Endothelial cell of umbilical vein (primary cell): ENCODE results near the gene NDUFS6. TPM values are rescaled to one million over a fixed set of nuclear protein-coding genes. Genes with fewer than 3 reads are reported as not detected.

Experiments used
- BruUV-seq: library from RNA; stranded (reverse); fragments of 400-500 nt; replicated peaks from 2 replicates; lab custom pipeline; 2021; lab: Mats Ljungman, UMichigan
- CTCF ChIA-PET: fragments of 300-600, 350-600 bp; sonication (Branson Sonifier 250); formaldehyde crosslinking; loops from one replicate; lab custom pipeline; 2021; ENCODE audit warnings: antibody characterized with exemption, inconsistent platforms; lab: Charles Lee
- POLR2A ChIA-PET: fragments of 300-600, 350-600 bp; sonication (Branson Sonifier 250); formaldehyde crosslinking; loops from one replicate; lab custom pipeline; 2021; ENCODE audit warnings: antibody characterized with exemption, inconsistent platforms; lab: Charles Lee
- DNase-seq: peaks from one replicate; pipeline ENCODE4 v3.0.0-alpha.2; 2011; ENCODE audit warnings: low read depth, low spot score
- FAIRE-seq: peaks from 2 replicates; lab custom pipeline; 2011; peaks lifted over from hg19 to GRCh38; lab: Jason Lieb, UNC
- H2AFZ ChIP-seq: 2 replicates; pipeline ENCODE4 v1.6.0; 2012; ENCODE audit warnings: low read depth, low read length, control low read depth, inconsistent platforms
- H3K27ac ChIP-seq: 2 replicates; pipeline ENCODE4 v1.5.1; 2011; ENCODE audit warnings: low read depth, mild to moderate bottlenecking, control low read depth, low read length, moderate library complexity; ENCODE audit not compliant: insufficient read depth
- H3K27me3 ChIP-seq, 2 experiments: 2 replicates each; pipeline versions ENCODE4 v1.6.0 to v1.6.1; 2011; ENCODE audit warnings: low read length in 2 of 2, mixed read lengths in 1 of 2; ENCODE audit not compliant: control insufficient read depth in 2 of 2, insufficient read depth in 2 of 2
- H3K36me3 ChIP-seq, 2 experiments: 2 replicates in 1 of 2; 3 replicates in 1 of 2; pipeline ENCODE4 v1.5.1; 2011; ENCODE audit warnings: low read length in 2 of 2, mild to moderate bottlenecking in 1 of 2, moderate library complexity in 1 of 2; ENCODE audit not compliant: control insufficient read depth in 2 of 2, insufficient read depth in 2 of 2; ENCODE audit errors: extremely low read depth in 1 of 2
- H3K4me1 ChIP-seq: 3 replicates; pipeline ENCODE4 v1.5.1; 2011; ENCODE audit warnings: mild to moderate bottlenecking, low read length; ENCODE audit not compliant: control insufficient read depth, insufficient read depth; ENCODE audit errors: extremely low read depth
- H3K4me2 ChIP-seq: 2 replicates; pipeline ENCODE4 v1.6.1; 2011; ENCODE audit warnings: low read length, control low read depth, mixed read lengths; ENCODE audit not compliant: insufficient read depth
- H3K4me3 ChIP-seq, 3 experiments: fragments of 200-600 bp in 1 of 3; sonication (generic), shearing (Covaris generic) in 1 of 3; replicated peaks in 1 of 3; 2 replicates each; pipeline ENCODE4 v1.5.1; 2011 to 2016; ENCODE audit warnings: control low read depth in 3 of 3, low read length in 3 of 3, mild to moderate bottlenecking in 2 of 3, inconsistent platforms in 1 of 3, low read depth in 1 of 3, moderate library complexity in 1 of 3; ENCODE audit not compliant: insufficient read depth in 1 of 3
- H3K79me2 ChIP-seq: 2 replicates; pipeline ENCODE4 v1.6.0; 2012; ENCODE audit warnings: low read length, inconsistent platforms; ENCODE audit not compliant: control insufficient read depth, insufficient read depth
- H3K9ac ChIP-seq: replicated peaks from 2 replicates; pipeline ENCODE3; 2011; ENCODE audit warnings: low read length, control low read depth; ENCODE audit not compliant: insufficient read depth; ENCODE audit errors: extremely low read depth
- H3K9me1 ChIP-seq: replicated peaks from 3 replicates; pipeline ENCODE4 v1.6.0; 2011; ENCODE audit warnings: mild to moderate bottlenecking, low read length; ENCODE audit not compliant: control insufficient read depth, insufficient read depth; ENCODE audit errors: extremely low read depth
- H3K9me3 ChIP-seq: replicated peaks from 2 replicates; pipeline ENCODE4 v1.5.1; 2012; ENCODE audit warnings: low read length, inconsistent platforms; ENCODE audit not compliant: control insufficient read depth, insufficient read depth
- H4K20me1 ChIP-seq: replicated peaks from 2 replicates; pipeline ENCODE3; 2011; ENCODE audit warnings: mild to moderate bottlenecking, low read length; ENCODE audit not compliant: control insufficient read depth, insufficient read depth; ENCODE audit errors: extremely low read depth
- EZH2 ChIP-seq: IDR thresholded peaks from 2 replicates; pipeline ENCODE4 v1.6.1; 2012; ENCODE audit warnings: borderline replicate concordance, low read depth, mild to moderate bottlenecking, moderate library complexity, low read length, inconsistent platforms; ENCODE audit not compliant: severe bottlenecking
- GATA2 ChIP-seq: IDR thresholded peaks from 2 replicates; pipeline ENCODE4 v1.7.0; 2011; ENCODE audit warnings: low read depth, mild to moderate bottlenecking, moderate library complexity, mixed read lengths, low read length; ENCODE audit not compliant: insufficient read length, insufficient read depth
- JUN ChIP-seq: IDR thresholded peaks from 2 replicates; pipeline ENCODE4 v1.6.1; 2011; ENCODE audit warnings: borderline replicate concordance, low read depth; ENCODE audit not compliant: insufficient read length, insufficient read depth
- MYC ChIP-seq: IDR thresholded peaks from one replicate; pipeline ENCODE4 v1.6.1; 2011; ENCODE audit warnings: mild to moderate bottlenecking, low read depth, low read length
- POLR2A ChIP-seq: IDR thresholded peaks from 2 replicates; pipeline ENCODE4 v1.6.1; 2012; ENCODE audit warnings: low read depth, mild to moderate bottlenecking, control low read depth, low read length
- POLR2AphosphoS5 ChIP-seq: IDR thresholded peaks from 2 replicates; pipeline ENCODE4 v1.6.1; 2012; ENCODE audit warnings: low read depth, mild to moderate bottlenecking, control low read depth, low read length, moderate library complexity; ENCODE audit not compliant: insufficient read depth
- dilution Hi-C: fragments of 300-500 bp; cut with MboI; formaldehyde crosslinking; loops from one replicate; pipeline ENCODE4 v1.15.0; 2019; ENCODE audit warnings: low sequenced_read_pairs; ENCODE audit not compliant: extremely low pct_ligation_motif_present
- intact Hi-C: fragments of 100-400 bp; cut with micrococcal nuclease; formaldehyde crosslinking; loops from one replicate; pipeline ENCODE4 v1.10.0; 2022
- polyA plus RNA-seq, 4 experiments: library from polyadenylated mRNA; depleted of rRNA in 3 of 4; stranded (reverse) in 3 of 4; unstranded in 1 of 4; fragments of >200 nt; gene quantifications; 2 replicates each; pipeline versions ENCODE4 v1.2.1 to v1.2.3, GENCODE V29; 2011 to 2012; ENCODE audit warnings: missing spikeins in 1 of 4
- total RNA-seq: library from RNA; stranded (reverse); gene quantifications from 2 replicates; pipeline ENCODE4 v1.2.3, GENCODE V29; 2021
- TF ChIP-seq, protein P1 (sequence below), 2 donors: IDR thresholded peaks; 1 replicate in 1 of 2; 2 replicates in 1 of 2; pipeline ENCODE4 v1.5.1; 2011; ENCODE audit warnings: low read length in 2 of 2, mild to moderate bottlenecking in 2 of 2, moderate library complexity in 2 of 2, control low read depth in 1 of 2, inconsistent platforms in 1 of 2, low read depth in 1 of 2; ENCODE audit not compliant: insufficient read depth in 1 of 2; ENCODE audit errors: extremely low read depth in 1 of 2

Gene NDUFS6
- total and polyA plus RNA-seq, 2 donors (not counting 3 experiments of a cell fraction or from before 2014, with no cell fraction given): 42.5 to 127 TPM

DNA sequence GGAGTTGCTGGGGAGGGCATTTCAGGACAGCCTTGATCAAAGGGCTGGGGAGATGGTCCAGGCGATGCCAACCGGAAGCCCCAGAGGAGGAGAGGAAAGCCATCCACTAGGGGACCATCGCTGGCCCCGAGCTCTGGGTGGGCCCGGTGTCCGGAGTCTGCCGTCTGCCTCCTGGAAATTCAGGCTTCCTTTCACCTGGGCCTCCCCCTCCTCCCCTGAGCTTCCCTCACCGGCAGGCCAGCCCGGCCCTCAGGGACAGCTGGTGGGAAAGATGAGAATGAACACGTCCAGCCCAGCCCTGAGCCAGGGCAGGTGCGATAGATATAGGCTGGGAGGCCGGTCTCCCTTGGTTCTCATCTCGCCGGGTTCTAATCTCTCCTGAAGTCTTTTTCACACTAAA lies 64.3 kb downstream of the NDUFS6 start:
- ChIA-PET CTCF (no interaction called here), POLR2A (no interaction called here)
- intact Hi-C loops: no loop called here
- Histone ChIP-seq H3K4me2 (no peak overlapping the region), H3K9ac (no peak overlapping the region), H4K20me1 (no peaks in the 10 kb centered on the region), H3K79me2 (no peaks in the 10 kb centered on the region), H3K27me3 (peaks cover 0 to 2% of the 10 kb centered on the region in 2 experiments), H3K27ac (no peak overlapping the region), H2AFZ (no peak overlapping the region), H3K4me1 (no peaks in the 10 kb centered on the region), H3K36me3 (no peaks in the 10 kb centered on the region), H3K9me1 (no peaks in the 10 kb centered on the region), H3K4me3 (no peak overlapping the region), H3K9me3 (no peaks in the 10 kb centered on the region)
- BruUV-seq: no TSS peak
- TF ChIP-seq MYC: no peak
- TF ChIP-seq EZH2: no peak
- no peak for TF ChIP-seq GATA2
- no peak for TF ChIP-seq JUN
- no peak for TF ChIP-seq POLR2A
- TF ChIP-seq, protein P1, sequence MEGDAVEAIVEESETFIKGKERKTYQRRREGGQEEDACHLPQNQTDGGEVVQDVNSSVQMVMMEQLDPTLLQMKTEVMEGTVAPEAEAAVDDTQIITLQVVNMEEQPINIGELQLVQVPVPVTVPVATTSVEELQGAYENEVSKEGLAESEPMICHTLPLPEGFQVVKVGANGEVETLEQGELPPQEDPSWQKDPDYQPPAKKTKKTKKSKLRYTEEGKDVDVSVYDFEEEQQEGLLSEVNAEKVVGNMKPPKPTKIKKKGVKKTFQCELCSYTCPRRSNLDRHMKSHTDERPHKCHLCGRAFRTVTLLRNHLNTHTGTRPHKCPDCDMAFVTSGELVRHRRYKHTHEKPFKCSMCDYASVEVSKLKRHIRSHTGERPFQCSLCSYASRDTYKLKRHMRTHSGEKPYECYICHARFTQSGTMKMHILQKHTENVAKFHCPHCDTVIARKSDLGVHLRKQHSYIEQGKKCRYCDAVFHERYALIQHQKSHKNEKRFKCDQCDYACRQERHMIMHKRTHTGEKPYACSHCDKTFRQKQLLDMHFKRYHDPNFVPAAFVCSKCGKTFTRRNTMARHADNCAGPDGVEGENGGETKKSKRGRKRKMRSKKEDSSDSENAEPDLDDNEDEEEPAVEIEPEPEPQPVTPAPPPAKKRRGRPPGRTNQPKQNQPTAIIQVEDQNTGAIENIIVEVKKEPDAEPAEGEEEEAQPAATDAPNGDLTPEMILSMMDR (IDR thresholded peaks at IDR 0.05; ENCODE audit: extremely low read depth in 1 of 2, insufficient read depth in 1 of 2, low read depth in 1 of 2, low read length in 2 of 2): no peak
- no peak for TF ChIP-seq POLR2AphosphoS5
- DNase-seq (no peak), FAIRE-seq (no peak)
- dilution Hi-C loops: no loop called here

Other genes starting within 250 kb of the NDUFS6 start
- 63.4 and 70.3 TPM in 2 replicates for gene MRPL36, start 1.6 kb upstream of the NDUFS6 start, total RNA-seq
- 72.7 and 89.2 TPM in 2 replicates for gene MRPL36, start 1.6 kb upstream of the NDUFS6 start, polyA plus RNA-seq
- not detected in 2 replicates for gene IRX4, start 81.5 kb downstream of the NDUFS6 start, total RNA-seq
- not detected in 2 replicates for gene IRX4, start 81.5 kb downstream of the NDUFS6 start, polyA plus RNA-seq